GM10248 (cell line): ENCODE results near the gene KRT35.

ENCODE experiments used
- CTCF ChIA-PET: fragments of 300-600 bp; sonication (Branson Sonifier 250); formaldehyde crosslinking; extraction: SDS; loops from one replicate; lab custom pipeline; 2021; ENCODE audit warnings: antibody characterized with exemption; lab: Yijun Ruan, JAX
- POLR2A ChIA-PET: fragments of 350-650 bp; sonication (Branson Sonifier 250); formaldehyde crosslinking; extraction: SDS; loops from one replicate; lab custom pipeline; 2020; ENCODE audit warnings: antibody characterized with exemption; lab: Yijun Ruan, JAX
- DNase-seq: peaks from one replicate; pipeline ENCODE4 v3.0.0; 2012; ENCODE audit errors: extremely low spot score
- TF ChIP-seq, protein P1 (sequence below): IDR thresholded peaks from 2 replicates; pipeline ENCODE4 v1.5.1; 2012; ENCODE audit warnings: mild to moderate bottlenecking, low read depth; ENCODE audit errors: extremely low read depth, missing control alignments, control extremely low read depth

Gene KRT35

DNA sequence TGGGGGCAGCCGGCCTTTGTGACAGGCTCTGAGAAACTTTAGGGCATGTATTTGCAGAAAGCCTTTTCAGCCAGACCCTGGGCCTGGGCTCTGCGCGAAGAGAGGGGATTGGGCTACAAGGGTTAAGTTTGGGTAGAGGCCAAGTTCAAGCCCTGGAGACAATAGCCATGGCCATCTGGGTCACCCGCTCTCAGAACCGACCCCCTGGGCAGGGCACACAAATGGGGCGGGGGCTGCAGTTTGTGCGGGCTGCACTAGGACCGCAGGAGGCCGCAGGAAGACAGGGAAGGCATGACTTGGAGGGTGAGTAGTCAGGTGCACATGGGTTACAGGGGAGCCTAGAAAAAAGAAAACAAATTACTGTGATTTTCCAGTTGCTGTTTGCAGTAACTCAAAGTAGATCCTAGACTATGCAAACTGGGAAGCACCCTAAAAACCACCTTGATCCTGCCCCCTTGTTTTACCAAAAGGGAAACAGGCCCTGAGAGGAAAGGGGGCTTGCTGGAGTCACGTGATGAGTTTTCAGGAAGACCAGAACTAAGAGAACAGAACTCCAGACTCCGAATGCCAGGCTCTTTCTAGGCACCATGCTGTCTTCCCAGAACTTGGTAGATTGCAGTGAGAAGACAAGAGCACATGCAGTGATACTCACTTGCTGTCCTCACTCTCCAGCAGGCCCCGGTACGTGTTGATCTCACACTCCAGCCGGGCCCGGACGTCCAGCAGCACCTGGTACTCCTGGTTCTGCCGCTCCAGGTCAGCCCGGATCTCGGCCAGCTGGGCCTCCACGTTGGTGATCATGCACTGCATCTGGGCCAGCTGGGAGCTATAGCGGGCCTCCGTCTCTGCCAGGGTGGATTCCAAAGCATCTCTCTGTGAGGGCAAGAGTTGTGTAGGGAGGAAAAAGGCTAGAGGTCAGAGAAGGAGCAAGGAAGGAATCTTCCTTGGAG, 3.8 kb downstream of the KRT35 start:
- POLR2A ChIA-PET = no interaction called here
- DNase-seq = no peak
- TF ChIP-seq, protein P1, sequence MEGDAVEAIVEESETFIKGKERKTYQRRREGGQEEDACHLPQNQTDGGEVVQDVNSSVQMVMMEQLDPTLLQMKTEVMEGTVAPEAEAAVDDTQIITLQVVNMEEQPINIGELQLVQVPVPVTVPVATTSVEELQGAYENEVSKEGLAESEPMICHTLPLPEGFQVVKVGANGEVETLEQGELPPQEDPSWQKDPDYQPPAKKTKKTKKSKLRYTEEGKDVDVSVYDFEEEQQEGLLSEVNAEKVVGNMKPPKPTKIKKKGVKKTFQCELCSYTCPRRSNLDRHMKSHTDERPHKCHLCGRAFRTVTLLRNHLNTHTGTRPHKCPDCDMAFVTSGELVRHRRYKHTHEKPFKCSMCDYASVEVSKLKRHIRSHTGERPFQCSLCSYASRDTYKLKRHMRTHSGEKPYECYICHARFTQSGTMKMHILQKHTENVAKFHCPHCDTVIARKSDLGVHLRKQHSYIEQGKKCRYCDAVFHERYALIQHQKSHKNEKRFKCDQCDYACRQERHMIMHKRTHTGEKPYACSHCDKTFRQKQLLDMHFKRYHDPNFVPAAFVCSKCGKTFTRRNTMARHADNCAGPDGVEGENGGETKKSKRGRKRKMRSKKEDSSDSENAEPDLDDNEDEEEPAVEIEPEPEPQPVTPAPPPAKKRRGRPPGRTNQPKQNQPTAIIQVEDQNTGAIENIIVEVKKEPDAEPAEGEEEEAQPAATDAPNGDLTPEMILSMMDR = no peak
- CTCF ChIA-PET = interaction anchor here (0.8 to 1.7 kb wide), 5 partner anchors 10 to 171 kb away, joined by 3 to 5 read pairs (median 3); partner anchors contain the start of genes KRT32 and KRT36

DNA sequence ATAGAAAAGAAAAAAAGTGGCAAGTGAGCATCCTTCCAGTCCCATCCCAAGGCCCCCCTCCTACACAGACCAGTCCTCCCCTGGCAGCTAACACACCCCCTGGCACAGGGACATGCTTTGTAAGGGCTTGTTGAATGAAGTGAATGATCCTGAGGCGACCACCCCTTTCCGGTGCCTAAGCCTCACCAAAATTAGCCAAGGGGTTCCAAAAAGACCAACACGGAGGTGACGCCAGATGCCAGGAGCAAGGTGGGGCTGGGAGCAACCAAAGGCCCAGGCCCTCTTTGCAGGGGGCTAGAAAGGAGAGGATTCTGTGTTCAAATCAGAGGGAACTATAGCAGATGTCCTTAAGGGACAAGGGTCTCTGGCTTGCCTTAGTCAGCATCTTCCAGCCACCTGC, 5.5 kb downstream of the KRT35 start:
- CTCF ChIA-PET = interaction anchor here (1.4 kb wide), 1 partner anchor 12 kb away, joined by 5 read pairs; no protein-coding TSS in a partner anchor
- TF ChIP-seq, protein P1 = no peak
- DNase-seq = no peak
- POLR2A ChIA-PET = no interaction called here

DNA sequence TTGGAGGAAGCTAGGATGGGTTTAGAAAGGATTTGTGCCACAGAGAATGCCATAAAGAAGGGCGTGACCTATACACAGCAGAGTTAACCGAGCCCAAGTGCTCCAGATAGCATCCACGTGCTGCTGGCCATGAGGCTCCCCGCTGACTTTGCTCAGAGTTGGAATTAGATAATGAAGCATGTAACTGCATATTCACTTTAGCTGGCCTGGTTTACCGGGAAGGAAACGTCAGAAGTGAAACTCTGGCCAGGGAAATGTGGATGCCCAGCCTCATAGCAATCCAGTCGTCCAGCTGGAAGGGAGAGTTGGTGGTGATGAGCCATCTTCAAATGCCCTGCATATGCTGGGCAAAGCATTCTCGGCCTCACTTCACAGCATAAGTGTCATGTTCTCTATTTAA, 6.1 kb downstream of the KRT35 start:
- POLR2A ChIA-PET = no interaction called here
- TF ChIP-seq, protein P1 = no peak
- CTCF ChIA-PET = interaction anchor here (1.4 kb wide), 1 partner anchor 11 kb away, joined by 5 read pairs; no protein-coding TSS in a partner anchor
- DNase-seq = no peak

DNA sequence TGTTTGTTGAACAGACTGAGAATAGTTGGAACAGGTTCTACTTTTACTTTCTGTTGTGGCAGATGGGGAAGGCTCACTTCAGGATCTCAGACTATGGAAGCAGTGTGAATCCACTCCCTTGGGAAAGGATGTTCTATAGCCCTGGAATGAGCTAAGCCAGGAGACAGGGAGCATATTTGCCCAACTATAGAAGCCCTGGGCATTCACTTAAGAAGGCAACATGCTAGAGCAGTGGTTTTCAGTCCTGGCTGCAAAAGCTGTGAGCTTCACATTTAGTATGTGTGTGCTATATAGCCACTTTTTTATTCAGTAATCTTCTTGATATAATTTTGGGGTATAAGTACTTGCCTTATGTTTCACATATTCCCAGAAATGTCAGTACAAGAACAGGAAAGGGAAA, 12.6 kb downstream of the KRT35 start:
- ChIA-PET POLR2A (no interaction called here), CTCF (no interaction called here)
- TF ChIP-seq, protein P1 = no peak
- DNase-seq = no peak

DNA sequence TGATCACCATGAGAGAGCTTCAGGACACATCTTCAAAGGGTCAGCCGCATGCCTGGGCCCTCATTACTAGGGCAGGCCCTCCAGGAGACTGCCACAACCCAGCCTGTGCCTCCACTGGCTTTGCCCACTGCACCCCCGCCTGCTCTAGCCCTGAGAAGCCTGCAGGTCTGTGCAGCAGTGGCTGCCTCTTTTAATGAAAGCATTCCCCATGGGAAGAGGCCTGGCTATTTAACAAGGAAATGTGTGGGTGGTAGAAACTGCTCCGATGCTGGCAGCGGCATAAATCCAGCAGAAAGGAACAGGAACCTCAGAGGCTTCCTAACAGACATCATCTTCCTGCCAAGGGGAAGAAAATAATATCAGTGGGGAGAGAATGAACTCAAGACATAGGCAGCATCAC, 13.4 kb downstream of the KRT35 start:
- ChIA-PET CTCF (interaction anchor here (1.9 kb wide), 1 partner anchor 10 kb away, joined by 5 read pairs; no protein-coding TSS in a partner anchor), POLR2A (no interaction called here)
- DNase-seq = no peak
- TF ChIP-seq, protein P1 = no peak

DNA sequence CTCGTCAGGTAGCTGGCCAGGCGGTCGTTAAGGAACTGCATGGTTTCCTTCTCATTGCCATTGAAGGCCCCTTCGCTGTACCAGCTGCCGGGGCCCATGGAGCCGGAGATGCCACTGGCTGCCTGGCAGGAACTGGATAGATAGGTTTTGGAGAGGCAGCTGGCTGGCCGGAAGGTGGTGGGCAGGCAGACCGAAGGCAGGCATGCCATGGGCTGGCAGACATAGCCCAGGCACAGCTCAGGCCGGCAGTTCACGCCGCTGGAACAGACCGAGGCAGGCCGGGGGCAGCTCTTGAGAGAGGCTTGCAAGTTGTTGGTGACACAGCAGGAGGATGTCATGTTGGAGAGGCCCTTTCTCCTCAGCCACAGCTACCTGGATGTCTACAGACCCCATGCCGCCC, 14.0 kb downstream of the KRT35 start, which contains the start of gene KRT32:
Gene KRT32, minus strand, starts transcription at position 399 of the 400 bp plus-strand sequence. Its CDS starts 61 bp downstream, at position 338.
- no peak for DNase-seq
- ChIA-PET POLR2A (no interaction called here), CTCF (interaction anchor here (1.9 kb wide), 1 partner anchor 11 kb away, joined by 5 read pairs; no protein-coding TSS in a partner anchor)
- TF ChIP-seq, protein P1 = no peak
